GM21390 (cell line): Measurements from ENCODE around the gene SSX2IP.
"Not testable (repeated sequence)": the region's sequence is repeated elsewhere in the genome, so short reads cannot be mapped to it uniquely, and the experiment has no call there.

Source experiments
- ATAC-seq: cut with Tn5 transposase; IDR thresholded peaks from one replicate; pipeline ENCODE4 v1.9.1; 2021; ENCODE audit not compliant: unreplicated experiment

The SSX2IP gene

GRCh38 chr1:84690397-84691121 lies at the start of gene SSX2IP:
SSX2IP (minus strand) TSS chr1:84690461; CDS start chr1:84671219, 19,242 bp downstream.
- ATAC-seq: peak; percentile 90

GRCh38 chr1:84738237-84738636 lies 48.0 kb upstream of the SSX2IP start:
- no peak for ATAC-seq

DNA sequence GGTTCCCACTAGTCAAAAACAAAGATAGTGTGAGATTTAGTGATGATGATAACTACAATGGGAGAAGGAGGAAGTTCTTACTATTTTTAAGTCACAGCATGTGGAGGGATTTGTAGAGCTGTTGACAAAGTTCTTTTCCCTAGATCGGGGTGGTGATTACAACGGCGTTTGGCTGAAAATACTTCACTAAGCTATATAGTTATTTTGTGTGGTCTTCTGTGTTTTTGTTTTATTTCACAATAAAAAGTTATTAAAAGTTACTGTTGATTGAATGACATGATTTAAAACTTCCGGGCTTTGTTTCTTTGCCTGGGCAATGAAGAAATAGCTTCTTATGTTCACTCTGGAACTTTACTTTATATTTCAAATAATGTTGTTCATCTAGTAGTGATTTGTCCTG lies 47.3 kb upstream of the SSX2IP start:
- ATAC-seq: no peak

DNA sequence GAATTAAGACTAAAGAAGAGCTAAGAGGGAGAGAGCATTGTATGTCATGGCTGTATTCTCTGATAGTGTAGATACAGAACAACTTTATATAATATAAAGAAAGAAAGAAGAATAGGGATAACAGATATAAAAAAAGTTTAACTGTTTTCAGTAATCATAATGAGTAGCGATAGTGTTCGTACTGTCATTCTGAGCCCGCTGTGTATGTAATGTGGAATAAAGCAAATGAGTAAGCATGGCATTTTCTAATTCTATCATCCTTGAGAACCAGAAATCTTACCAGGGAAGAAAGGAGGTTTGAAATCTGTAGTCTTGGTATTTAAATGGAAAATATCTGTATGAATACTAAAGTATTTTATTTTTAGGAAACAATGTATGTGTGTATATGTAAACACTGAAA lies 46.7 kb upstream of the SSX2IP start:
- ATAC-seq: no peak

GRCh38 chr1:84736445-84736844 lies 46.2 kb upstream of the SSX2IP start:
- ATAC-seq: no peak

DNA sequence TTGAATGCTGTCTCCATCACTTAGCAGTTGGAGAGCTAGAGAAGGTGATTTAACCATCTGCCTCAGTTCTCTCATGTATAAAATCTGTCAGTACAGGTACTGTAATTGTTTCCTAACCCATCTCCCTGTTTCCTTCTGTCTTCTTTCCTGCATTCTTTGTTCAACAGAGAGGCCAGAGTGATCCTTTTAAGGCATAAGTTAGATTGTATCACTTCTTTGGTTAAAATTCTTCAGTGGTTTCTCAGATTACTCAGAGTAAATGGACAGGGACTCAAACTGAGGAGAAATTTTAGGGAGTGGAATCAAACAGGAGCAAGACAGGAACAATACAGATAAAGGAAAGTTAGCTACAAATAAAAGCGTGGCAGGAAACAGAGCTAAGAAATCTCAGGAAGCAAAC lies 45.2 kb upstream of the SSX2IP start:
- ATAC-seq: no peak

GRCh38 chr1:84732520-84732919 lies 42.3 kb upstream of the SSX2IP start:
- no peak for ATAC-seq

GRCh38 chr1:84731519-84731918 lies 41.3 kb upstream of the SSX2IP start:
- ATAC-seq: no peak

DNA sequence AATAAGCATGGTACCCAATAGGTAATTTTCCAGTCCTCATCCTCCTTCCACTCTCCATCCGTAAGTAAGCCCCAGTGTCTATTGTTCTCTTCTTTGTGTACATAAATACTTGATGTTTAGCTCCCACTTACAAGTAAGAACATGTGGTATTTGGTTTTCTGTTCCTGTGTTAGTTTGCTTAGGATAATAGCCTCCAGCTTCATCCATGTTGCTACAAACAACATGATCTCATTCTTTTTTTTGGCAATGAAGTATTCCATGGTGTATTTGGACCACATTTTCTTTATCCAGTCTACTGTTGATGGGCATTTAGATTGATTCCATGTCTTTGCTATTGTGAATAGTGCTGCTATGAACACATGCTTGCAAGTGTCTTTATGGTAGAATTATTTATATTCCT lies 37.5 kb upstream of the SSX2IP start:
- not testable (repeated sequence) for ATAC-seq

- no peak for ATAC-seq
These were observed 36.6 kb upstream of the SSX2IP start for GRCh38 chr1:84726593-84727499.

DNA sequence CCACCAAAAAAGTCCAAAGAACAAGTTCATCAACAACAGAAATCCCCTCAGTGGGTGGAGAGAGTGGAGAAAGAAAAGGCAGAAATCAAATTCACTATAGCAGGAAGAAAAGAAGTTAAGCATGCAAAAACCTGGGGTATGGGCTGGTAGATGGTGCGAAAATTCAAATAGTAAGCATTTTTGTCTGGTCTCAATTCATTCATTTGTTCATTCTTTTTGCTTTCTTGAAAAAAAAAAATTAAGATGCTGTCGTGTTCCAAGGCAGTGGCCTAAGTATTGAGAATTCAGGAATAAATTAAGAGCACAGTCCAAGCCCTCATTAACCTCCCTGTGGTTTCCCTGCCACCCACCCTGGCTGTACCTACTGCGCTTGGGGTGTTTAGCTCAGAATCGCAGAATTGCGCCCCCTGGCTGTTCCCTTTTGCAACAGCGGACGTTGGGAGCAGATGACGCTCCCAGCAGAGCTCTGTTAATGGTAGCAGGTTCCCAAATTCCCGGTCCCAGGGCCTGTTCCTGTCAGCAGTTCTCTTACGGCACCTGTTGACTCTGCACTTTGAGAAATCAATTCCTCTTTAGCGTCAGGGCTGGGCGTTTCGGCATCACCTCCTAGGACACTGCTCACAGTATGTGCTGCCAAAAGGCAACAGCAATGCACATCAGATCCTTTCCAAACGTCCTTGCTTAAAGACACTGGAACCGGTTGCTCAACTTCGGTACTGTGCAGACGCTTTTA lies 34.0 kb upstream of the SSX2IP start:
- ATAC-seq: peak; percentile 55

GRCh38 chr1:84722794-84723193 lies 32.5 kb upstream of the SSX2IP start:
- no peak for ATAC-seq

- ATAC-seq: not testable (repeated sequence)
These were observed 31.6 kb upstream of the SSX2IP start for GRCh38 chr1:84721872-84722271.

DNA sequence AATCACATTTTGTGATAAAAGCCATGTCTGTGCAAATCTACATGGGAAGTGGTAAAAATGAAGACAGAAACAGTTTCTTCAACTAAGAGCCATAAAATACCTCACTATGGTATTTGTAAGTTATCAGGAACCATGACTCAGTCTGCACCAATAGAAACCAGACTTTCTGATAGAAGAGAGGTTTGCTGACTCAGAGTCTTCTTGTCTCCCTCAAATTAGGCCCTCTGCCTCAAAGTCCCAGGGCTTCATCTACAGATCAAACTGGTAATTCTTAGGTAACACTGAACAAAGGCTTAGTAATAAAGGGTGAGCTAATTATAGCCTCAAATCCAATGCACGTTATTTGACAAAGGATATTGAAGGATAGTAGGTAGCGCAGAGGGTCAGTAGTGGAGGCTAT lies 30.9 kb upstream of the SSX2IP start:
- ATAC-seq: no peak

GRCh38 chr1:84720221-84720780 lies 30.0 kb upstream of the SSX2IP start:
- ATAC-seq: no peak

DNA sequence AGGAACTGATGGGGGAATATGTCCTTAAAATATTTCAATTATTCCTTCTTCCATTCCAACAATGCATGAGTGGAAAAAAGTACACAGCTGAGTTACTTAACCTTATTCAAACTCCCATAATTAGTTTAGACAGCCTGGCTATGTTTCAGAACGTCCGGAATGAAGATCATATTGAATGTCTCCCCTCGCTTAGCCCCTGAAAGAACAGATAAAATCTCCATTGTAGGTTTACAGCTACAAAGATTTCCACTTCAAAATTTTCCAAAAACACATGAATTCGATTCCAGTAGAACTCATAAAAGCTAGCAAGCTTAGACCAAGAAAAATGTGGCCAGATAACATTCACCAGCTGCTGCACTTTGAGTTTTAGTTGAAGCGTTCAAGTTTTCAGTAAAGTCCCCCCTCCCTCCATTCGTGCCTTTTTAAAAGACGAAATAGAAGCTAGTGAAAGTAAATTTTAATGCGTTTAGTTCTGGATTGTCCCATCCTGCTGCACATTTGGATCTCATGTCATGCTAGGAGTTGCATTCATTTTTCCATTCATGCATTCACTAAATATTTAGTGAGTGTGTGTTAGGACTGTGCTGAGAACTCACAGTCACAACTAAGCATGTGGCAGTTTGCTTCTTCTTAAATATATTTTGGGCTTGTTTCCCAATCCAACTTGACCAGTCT lies 29.4 kb upstream of the SSX2IP start:
- ATAC-seq: no peak

DNA sequence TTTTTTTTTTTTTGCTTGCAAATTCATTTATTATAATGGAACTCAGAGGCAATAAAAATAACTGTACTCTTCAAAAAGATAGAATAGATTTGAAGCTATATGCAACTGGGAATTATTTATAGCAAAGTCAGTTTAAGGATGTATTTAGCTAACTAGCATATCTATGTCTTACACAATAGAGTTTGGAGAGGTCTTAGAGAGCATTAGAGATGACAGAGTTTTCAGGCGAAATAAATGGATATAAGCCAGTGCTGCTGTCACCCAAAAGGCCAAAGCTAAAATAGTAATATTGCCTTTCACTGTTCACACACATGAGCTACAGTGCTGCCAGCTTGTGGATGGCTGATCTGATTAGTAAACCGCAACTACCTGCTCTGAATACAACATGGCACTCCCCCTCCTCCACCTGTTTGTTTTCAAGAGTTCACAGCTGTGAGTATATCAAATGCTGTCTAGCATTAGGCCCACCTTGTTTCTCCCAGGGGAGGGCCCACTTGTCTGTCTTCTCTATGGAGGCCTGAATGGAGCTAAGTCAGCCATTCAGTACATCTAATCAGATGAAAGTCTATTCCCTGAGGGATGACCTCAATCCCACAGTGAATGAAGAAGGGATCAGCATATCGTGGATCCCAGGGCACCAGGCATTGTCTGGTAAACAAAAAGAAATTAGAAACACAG lies 25.2 kb upstream of the SSX2IP start:
- ATAC-seq: no peak

GRCh38 chr1:84712276-84712874 lies 22.1 kb upstream of the SSX2IP start:
- ATAC-seq: no peak

- no peak for ATAC-seq
These were observed 21.6 kb upstream of the SSX2IP start for GRCh38 chr1:84711869-84712268.

- no peak for ATAC-seq
These were observed 20.9 kb upstream of the SSX2IP start for GRCh38 chr1:84711121-84711520.
